HepG2 (cell line): Measurements from ENCODE around the gene GAD1. TPM values are rescaled to one million over a fixed set of nuclear protein-coding genes. Genes with fewer than 3 reads are reported as not detected.

ENCODE experiments used
- KAT8 ChIP-seq: IDR thresholded peaks from 2 replicates; pipeline ENCODE4 v1.6.1; 2016; ENCODE audit warnings: missing genetic modification reagents, missing compliant biosample characterization
- KMT2B ChIP-seq: IDR thresholded peaks from 2 replicates; pipeline ENCODE4 v1.6.1; 2016; ENCODE audit warnings: missing genetic modification reagents, missing compliant biosample characterization
- MTA1 ChIP-seq: sonication (generic); formaldehyde crosslinking; IDR thresholded peaks from 2 replicates; pipeline ENCODE4 v1.4.0; 2020; ENCODE audit warnings: missing genetic modification reagents, mild to moderate bottlenecking, borderline replicate concordance
- MYC ChIP-seq: sonication (generic); formaldehyde crosslinking; IDR thresholded peaks from 2 replicates; pipeline ENCODE4 v1.9.0; 2021; ENCODE audit warnings: missing genetic modification reagents, borderline replicate concordance
- POGZ ChIP-seq: sonication (generic); formaldehyde crosslinking; IDR thresholded peaks from 2 replicates; pipeline ENCODE4 v1.4.0; 2020; ENCODE audit warnings: mild to moderate bottlenecking, missing genetic modification reagents
- RARG ChIP-seq: sonication (generic); formaldehyde crosslinking; IDR thresholded peaks from 2 replicates; pipeline ENCODE4 v1.4.0; 2020; ENCODE audit warnings: low read depth, mild to moderate bottlenecking, missing genetic modification reagents
- SIX1 ChIP-seq: sonication (generic); formaldehyde crosslinking; IDR thresholded peaks from 2 replicates; pipeline ENCODE4 v1.4.0; 2020; ENCODE audit warnings: missing genetic modification reagents, borderline replicate concordance
- SOX13 ChIP-seq, 3 experiments: fragments of 450-650 bp in 1 of 3; sonication (generic) in 1 of 3; formaldehyde crosslinking in 1 of 3; IDR thresholded peaks in 2 of 3; conservative IDR thresholded peaks in 1 of 3; 2 replicates each; pipeline versions ENCODE4 v1.5.0 to v1.6.1; 2016 to 2020; ENCODE audit warnings: antibody characterized with exemption in 1 of 3, mild to moderate bottlenecking in 1 of 3, missing compliant biosample characterization in 1 of 3, missing genetic modification reagents in 1 of 3, moderate library complexity in 1 of 3
- TBX2 ChIP-seq: sonication (generic); formaldehyde crosslinking; IDR thresholded peaks from 2 replicates; pipeline ENCODE4 v1.5.0; 2020; ENCODE audit warnings: missing genetic modification reagents, mild to moderate bottlenecking, borderline replicate concordance
- XRCC5 ChIP-seq: fragments of 200-400 bp; formaldehyde crosslinking; optimal IDR thresholded peaks from 2 replicates; pipeline ENCODE3; 2017; ENCODE audit warnings: mild to moderate bottlenecking, low read length
- ZFY ChIP-seq: sonication (generic); formaldehyde crosslinking; IDR thresholded peaks from 2 replicates; pipeline ENCODE4 v1.4.0; 2020; ENCODE audit warnings: missing genetic modification reagents
- ZMYM4 ChIP-seq: sonication (generic); formaldehyde crosslinking; IDR thresholded peaks from 2 replicates; pipeline ENCODE4 v1.8.1; 2023; ENCODE audit warnings: mild to moderate bottlenecking, missing genetic modification reagents
- ZNF256 ChIP-seq: sonication (generic); formaldehyde crosslinking; conservative IDR thresholded peaks from 2 replicates; pipeline ENCODE4 v1.4.0; 2020; ENCODE audit warnings: missing genetic modification reagents
- ZNF274 ChIP-seq: sonication (generic); formaldehyde crosslinking; IDR thresholded peaks from 2 replicates; pipeline ENCODE4 v1.5.1; 2020; ENCODE audit warnings: mild to moderate bottlenecking, missing genetic modification reagents
- ZNF432 ChIP-seq: sonication (generic); formaldehyde crosslinking; IDR thresholded peaks from 2 replicates; pipeline ENCODE4 v1.5.0; 2020; ENCODE audit warnings: missing genetic modification reagents, mild to moderate bottlenecking, borderline replicate concordance
- ZNF777 ChIP-seq: sonication (generic); formaldehyde crosslinking; IDR thresholded peaks from 2 replicates; pipeline ENCODE4 v1.4.0; 2020; ENCODE audit warnings: missing genetic modification reagents
- polyA plus RNA-seq, 8 experiments: library from polyadenylated mRNA; depleted of rRNA in 3 of 8; stranded (reverse) in 7 of 8; unstranded in 1 of 8; fragments of >200 nt; fragmentation: Illumina TruSeq in 4 of 8; extraction: Trizol in 4 of 8; gene quantifications; 2 replicates each; pipeline versions ENCODE4 v1.2.1 to v1.2.3, GENCODE V29; 2011 to 2016; ENCODE audit warnings: low read depth in 4 of 8, missing spikeins in 1 of 8, mixed read lengths in 1 of 8; ENCODE audit not compliant: insufficient read depth in 1 of 8
- total RNA-seq, 5 experiments: library from RNA; depleted of rRNA; stranded (reverse); fragments of >200 nt; fragmentation: Illumina TruSeq; extraction: Trizol; gene quantifications; 2 replicates each; pipeline ENCODE4 v1.2.3, GENCODE V29; 2016; ENCODE audit warnings: low read depth in 1 of 5
- TF ChIP-seq, protein P1 (sequence below), 2 experiments: sonication (generic) in 1 of 2; formaldehyde crosslinking in 1 of 2; IDR thresholded peaks; 2 replicates each; pipeline versions ENCODE4 v1.6.1 to v1.9.0; 2014 to 2022; ENCODE audit warnings: antibody characterized with exemption in 1 of 2, borderline replicate concordance in 1 of 2, inconsistent platforms in 1 of 2, low read depth in 1 of 2, missing genetic modification reagents in 1 of 2
- TF ChIP-seq, protein P2 (sequence below): sonication (generic); formaldehyde crosslinking; IDR thresholded peaks from 2 replicates; pipeline ENCODE4 v1.9.0; 2022; ENCODE audit warnings: missing genetic modification reagents, mild to moderate bottlenecking, borderline replicate concordance

The GAD1 gene
- total and polyA plus RNA-seq, 2 of the 13 experiments (the other 11 are each of a cell fraction or from before 2014, with no cell fraction given), result 0.09 to 0.13 TPM

DNA sequence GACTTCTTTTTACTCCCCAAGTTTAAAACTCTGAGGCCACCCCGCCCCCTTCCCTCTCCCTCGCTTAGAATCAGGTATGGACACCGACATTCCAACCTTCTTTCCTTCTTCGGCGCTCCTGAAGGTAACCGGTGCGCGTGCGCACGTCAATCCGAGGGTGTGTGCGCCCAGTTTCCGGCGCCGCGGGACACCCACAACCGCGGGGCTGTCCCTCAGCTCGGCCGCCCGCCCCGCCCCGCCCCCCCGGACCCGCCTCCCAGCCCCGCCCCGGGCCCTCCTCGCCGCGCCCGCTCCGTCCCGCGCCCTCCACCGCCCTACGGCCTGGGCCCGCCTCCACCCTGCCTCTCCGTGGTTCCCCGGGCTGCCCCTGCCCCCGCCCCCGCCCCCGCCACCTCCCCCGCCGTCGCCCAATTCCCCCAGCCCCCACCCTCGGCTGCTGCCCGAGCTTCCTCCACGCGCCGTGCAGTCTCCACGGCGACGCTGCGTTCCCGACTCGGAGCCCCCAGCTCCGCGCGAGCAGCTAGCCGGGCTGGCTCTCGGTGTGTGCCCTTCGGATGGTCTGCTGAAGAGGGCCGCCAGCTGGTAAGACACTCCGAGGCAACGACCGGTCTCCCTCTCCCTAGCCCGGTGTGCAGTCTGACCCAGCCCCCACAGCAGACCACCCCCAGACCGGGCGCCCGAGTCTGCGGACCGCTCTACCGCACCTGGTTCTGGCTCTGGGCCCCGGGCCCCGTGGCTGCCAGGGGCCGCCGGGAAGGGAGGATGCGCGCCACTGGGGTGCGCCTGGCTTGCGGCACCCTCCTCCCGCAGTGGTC is 45.9 kb upstream of the GAD1 start (continued):
- TF ChIP-seq, protein P1, sequence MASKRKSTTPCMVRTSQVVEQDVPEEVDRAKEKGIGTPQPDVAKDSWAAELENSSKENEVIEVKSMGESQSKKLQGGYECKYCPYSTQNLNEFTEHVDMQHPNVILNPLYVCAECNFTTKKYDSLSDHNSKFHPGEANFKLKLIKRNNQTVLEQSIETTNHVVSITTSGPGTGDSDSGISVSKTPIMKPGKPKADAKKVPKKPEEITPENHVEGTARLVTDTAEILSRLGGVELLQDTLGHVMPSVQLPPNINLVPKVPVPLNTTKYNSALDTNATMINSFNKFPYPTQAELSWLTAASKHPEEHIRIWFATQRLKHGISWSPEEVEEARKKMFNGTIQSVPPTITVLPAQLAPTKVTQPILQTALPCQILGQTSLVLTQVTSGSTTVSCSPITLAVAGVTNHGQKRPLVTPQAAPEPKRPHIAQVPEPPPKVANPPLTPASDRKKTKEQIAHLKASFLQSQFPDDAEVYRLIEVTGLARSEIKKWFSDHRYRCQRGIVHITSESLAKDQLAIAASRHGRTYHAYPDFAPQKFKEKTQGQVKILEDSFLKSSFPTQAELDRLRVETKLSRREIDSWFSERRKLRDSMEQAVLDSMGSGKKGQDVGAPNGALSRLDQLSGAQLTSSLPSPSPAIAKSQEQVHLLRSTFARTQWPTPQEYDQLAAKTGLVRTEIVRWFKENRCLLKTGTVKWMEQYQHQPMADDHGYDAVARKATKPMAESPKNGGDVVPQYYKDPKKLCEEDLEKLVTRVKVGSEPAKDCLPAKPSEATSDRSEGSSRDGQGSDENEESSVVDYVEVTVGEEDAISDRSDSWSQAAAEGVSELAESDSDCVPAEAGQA (IDR thresholded peaks at IDR 0.05; ENCODE audit: low read depth), result no peak; the same call in 1 of the 2 replicates
- TF ChIP-seq, protein P1 (CRISPR knock-in tag; IDR thresholded peaks at IDR 0.05; ENCODE audit: borderline replicate concordance), result 0 out of 2 replicates have a peak, but pooled peaks have one; percentile 54
- TF ChIP-seq POGZ (peak; percentile 44; the same call in 1 of the 2 replicates), XRCC5 (peak; percentile 62), KMT2B (CRISPR knock-in tag) (peak; percentile 32; the same call in 1 of the 2 replicates), MTA1 (CRISPR knock-in tag) (peak; percentile 70; the same call in 1 of the 2 replicates), ZNF432 (no peak), ZFY (CRISPR knock-in tag) (peak; percentile 52; the same call in 1 of the 2 replicates), RARG (no peak), SOX13 (IDR thresholded peaks at IDR 0.05) (no peak), SOX13 (CRISPR knock-in tag; conservative IDR thresholded peaks at IDR 0.05 in 1 of 2, IDR thresholded peaks at IDR 0.05 in 1 of 2) (no peak), TBX2 (peak; percentile 63), SIX1 (CRISPR knock-in tag) (no peak), ZNF256 (CRISPR knock-in tag) (0 out of 2 replicates have a peak, but pooled peaks have one; percentile 22), MYC (CRISPR knock-in tag) (peak; percentile 36; the same call in 1 of the 2 replicates), KAT8 (CRISPR knock-in tag) (0 out of 2 replicates have a peak, but pooled peaks have one; percentile 18), ZMYM4 (peak; percentile 62), ZNF777 (CRISPR knock-in tag) (peak; percentile 47; the same call in 1 of the 2 replicates), ZNF274 (CRISPR knock-in tag) (no peak)
- TF ChIP-seq, protein P2, sequence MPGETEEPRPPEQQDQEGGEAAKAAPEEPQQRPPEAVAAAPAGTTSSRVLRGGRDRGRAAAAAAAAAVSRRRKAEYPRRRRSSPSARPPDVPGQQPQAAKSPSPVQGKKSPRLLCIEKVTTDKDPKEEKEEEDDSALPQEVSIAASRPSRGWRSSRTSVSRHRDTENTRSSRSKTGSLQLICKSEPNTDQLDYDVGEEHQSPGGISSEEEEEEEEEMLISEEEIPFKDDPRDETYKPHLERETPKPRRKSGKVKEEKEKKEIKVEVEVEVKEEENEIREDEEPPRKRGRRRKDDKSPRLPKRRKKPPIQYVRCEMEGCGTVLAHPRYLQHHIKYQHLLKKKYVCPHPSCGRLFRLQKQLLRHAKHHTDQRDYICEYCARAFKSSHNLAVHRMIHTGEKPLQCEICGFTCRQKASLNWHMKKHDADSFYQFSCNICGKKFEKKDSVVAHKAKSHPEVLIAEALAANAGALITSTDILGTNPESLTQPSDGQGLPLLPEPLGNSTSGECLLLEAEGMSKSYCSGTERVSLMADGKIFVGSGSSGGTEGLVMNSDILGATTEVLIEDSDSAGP (CRISPR knock-in tag), result peak; percentile 73; the same call in 1 of the 2 replicates
